ENCODE data around the gene SLMAP.

- TF ChIP-seq, protein P1, sequence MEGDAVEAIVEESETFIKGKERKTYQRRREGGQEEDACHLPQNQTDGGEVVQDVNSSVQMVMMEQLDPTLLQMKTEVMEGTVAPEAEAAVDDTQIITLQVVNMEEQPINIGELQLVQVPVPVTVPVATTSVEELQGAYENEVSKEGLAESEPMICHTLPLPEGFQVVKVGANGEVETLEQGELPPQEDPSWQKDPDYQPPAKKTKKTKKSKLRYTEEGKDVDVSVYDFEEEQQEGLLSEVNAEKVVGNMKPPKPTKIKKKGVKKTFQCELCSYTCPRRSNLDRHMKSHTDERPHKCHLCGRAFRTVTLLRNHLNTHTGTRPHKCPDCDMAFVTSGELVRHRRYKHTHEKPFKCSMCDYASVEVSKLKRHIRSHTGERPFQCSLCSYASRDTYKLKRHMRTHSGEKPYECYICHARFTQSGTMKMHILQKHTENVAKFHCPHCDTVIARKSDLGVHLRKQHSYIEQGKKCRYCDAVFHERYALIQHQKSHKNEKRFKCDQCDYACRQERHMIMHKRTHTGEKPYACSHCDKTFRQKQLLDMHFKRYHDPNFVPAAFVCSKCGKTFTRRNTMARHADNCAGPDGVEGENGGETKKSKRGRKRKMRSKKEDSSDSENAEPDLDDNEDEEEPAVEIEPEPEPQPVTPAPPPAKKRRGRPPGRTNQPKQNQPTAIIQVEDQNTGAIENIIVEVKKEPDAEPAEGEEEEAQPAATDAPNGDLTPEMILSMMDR (conservative IDR thresholded peaks at IDR 0.05; ENCODE audit: low read length), result no peak
- no peak for TF ChIP-seq EZH2phosphoT487 (IDR thresholded peaks at IDR 0.05; ENCODE audit: borderline replicate concordance)
Observed at GRCh38 chr3:57917601-57918000, 161.5 kb downstream of the SLMAP start.
